ENCODE measurements around the gene VPS51.

VPS51 gene

DNA sequence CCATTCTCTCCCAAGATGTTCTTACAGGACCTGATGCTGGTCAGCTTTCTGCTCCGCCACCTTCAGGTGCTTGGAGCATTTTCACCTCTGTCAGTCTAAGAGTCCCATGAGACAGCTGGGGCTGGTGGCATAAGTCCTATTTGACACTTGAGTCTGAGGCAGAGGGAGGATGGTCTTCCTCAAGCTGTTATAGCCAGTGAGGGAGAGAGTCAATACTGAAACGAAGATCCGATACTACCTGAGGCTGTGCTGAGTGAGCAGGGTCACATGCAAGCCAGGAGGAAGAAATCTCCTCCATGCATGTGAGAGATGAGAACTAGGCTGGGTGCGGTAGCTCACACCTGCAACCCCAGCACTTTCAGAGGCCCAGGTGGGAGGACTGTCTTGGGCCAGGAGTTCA, 6.4 kb upstream of the VPS51 start:
- no peak overlapping the region for H3K27ac ChIP-seq
- TF ChIP-seq ZFX (IDR thresholded peaks at IDR 0.05; ENCODE audit: borderline replicate concordance) (no peak), CTCF (IDR thresholded peaks at IDR 0.05) (no peak)

DNA sequence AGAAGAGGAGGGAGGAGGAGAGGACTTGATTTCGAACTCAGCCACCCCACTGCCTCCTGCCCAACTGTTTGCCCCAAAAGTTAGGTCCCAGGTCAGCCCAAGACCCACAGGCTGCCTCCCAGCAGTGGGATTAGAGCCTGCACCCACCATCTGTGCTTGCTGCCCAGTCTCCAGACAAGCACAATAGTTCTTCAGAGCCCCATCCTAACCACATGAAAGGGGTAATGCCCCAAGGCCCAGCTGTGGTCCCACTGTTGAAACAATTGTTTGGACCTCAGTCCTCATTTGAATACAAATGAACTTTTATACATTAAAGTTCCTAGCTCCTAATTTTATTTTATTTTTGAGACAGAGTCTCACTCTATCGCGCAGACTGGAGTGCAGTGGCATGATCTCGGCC, 5.4 kb upstream of the VPS51 start:
- H3K27ac ChIP-seq: no peak overlapping the region
- no peak for TF ChIP-seq ZFX (IDR thresholded peaks at IDR 0.05; ENCODE audit: borderline replicate concordance)

DNA sequence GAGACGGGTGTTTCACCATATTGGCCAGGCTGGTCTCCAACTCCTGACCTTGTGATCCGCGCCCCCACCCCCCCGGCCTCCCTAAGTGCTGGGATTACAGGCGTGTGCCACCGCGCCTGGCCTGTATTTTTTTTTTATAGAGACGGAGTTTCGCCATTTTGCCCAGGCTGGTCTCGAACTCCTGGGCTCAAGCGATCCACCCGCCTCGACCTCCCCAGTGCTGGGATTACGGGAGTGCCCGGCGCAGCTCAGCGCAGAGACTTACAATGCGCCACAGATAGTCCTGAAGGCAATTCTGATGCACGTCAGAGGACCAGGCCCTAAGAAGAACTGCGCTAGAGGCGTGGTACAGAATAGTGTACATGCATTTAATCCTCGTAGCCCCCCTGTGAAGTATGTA, 587 bp upstream of the VPS51 start:
- no peak for TF ChIP-seq CTCF (IDR thresholded peaks at IDR 0.05)
- TF ChIP-seq ZFX (IDR thresholded peaks at IDR 0.05; ENCODE audit: borderline replicate concordance): no peak

DNA sequence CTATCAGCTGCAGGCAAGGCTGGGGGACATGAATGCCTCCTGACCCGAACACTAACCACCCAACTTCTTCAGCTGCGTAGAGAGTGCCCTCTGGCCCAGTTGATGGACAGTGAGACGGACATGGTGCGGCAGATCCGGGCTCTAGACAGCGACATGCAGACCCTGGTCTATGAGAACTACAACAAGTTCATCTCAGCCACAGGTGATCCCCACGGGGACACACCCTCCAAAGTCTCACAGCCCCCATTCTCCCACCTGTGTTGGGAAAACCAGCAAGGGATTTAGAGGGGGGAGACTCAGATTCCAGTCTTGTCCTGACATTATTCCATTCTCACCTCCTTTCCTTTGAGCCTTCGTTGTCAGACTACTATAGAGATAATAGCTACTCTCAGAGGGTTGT, 912 bp downstream of the VPS51 start:
- TF ChIP-seq ZFX (IDR thresholded peaks at IDR 0.05; ENCODE audit: borderline replicate concordance) (no peak), CTCF (IDR thresholded peaks at IDR 0.05) (no peak)
- H3K27ac ChIP-seq: peak overlapping the region; percentile 87

More for the DNA sequence above, 587 bp upstream of the VPS51 start:
- peak overlapping the region; percentile 87 for H3K27ac ChIP-seq

- peak overlapping the region; percentile 92 for H3K27ac ChIP-seq
- TF ChIP-seq CTCF (IDR thresholded peaks at IDR 0.05) (peak; percentile 40), ZFX (IDR thresholded peaks at IDR 0.05; ENCODE audit: borderline replicate concordance) (no peak)
These were observed 4.8 kb downstream of the VPS51 start for GRCh38 chr11:65100674-65101350.

DNA sequence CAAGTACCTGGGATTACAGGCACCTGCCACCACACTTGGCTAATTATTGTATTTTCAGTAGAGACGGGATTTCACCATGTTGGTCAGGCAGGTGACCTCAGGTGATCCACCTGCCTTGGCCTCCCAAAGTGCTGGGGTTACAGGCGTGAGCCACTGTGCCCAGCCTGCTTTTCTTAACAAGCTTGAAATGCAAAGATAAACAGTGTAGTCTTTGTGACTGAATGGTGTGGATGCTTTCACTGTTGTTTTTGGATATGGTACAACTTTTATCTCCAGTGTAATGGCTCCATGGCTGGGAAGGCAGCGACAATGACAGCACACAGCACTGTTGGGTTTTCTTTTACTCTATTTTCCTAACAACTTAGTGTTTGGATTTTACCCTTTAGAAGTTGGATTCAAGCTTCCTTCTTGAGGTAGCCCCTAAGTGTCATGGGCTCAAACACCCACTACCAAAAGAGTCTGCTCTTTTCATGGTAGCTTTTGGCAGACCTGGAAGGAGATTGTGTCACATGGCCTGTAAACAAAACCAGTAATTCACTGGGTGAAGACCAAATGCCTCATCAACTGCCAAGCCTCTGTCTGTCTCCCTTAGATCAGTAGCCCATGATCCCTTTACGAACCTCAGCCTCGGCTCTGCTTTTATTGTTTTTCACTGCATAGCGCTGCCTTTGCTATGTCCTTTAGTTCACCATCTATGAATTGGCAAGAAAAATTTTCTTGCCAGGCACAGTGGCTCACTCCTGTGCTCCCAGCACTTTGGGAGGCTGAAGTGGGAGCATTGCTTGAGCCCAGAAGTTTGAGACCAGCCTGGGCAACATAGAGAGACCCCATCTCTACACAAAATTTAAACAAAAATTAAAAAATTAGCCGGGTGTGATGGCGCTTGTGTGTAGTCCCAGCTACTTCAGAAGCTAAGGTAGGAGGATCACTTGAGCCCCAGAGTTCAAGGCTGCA, 6.4 kb downstream of the VPS51 start:
- TF ChIP-seq CTCF (IDR thresholded peaks at IDR 0.05) (no peak), ZFX (IDR thresholded peaks at IDR 0.05; ENCODE audit: borderline replicate concordance) (no peak)
- H3K27ac ChIP-seq: peak overlapping the region; percentile 92

GRCh38 chr11:65103476-65103875, 7.5 kb downstream of the VPS51 start:
- H3K27ac ChIP-seq: peak overlapping the region; percentile 92
- TF ChIP-seq ZFX (IDR thresholded peaks at IDR 0.05; ENCODE audit: borderline replicate concordance) (no peak), CTCF (IDR thresholded peaks at IDR 0.05) (no peak)
